ENCODE measurements around the gene KCTD19.

KCTD19 gene

GRCh38 chr16:67245186-67245585, 81.4 kb downstream of the KCTD19 start:
- no peak overlapping the region for H3K4me3 ChIP-seq
- in situ Hi-C loops (cut with MboI; ENCODE audit: low sequenced_read_pairs), result no loop called here
- peaks cover 13% of the 10 kb centered on the region for H3K4me1 ChIP-seq
- H3K27me3 ChIP-seq (ENCODE audit: low read depth), result peaks cover 23% of the 10 kb centered on the region
- 0 out of 2 replicates have a peak, but pooled peaks cover 3% of the 10 kb centered on the region for H3K36me3 ChIP-seq (replicated peaks)
- no peaks in the 10 kb centered on the region for H3K9me3 ChIP-seq
- no peak for DNase-seq (ENCODE audit: low spot score in 2 of 2)

GRCh38 chr16:67244387-67245185, 82.0 kb downstream of the KCTD19 start:
- Histone ChIP-seq H3K4me1 (peaks cover 13% of the 10 kb centered on the region), H3K9me3 (no peaks in the 10 kb centered on the region), H3K36me3 (replicated peaks) (0 out of 2 replicates have a peak, but pooled peaks cover 3% of the 10 kb centered on the region), H3K4me3 (no peak overlapping the region), H3K27me3 (ENCODE audit: low read depth) (peaks cover 17% of the 10 kb centered on the region)
- in situ Hi-C loops (cut with MboI; ENCODE audit: low sequenced_read_pairs), result no loop called here
- DNase-seq (ENCODE audit: low spot score in 2 of 2), result no peak

- peaks cover 8% of the 10 kb centered on the region for H3K27me3 ChIP-seq (ENCODE audit: low read depth)
- no peak overlapping the region for H3K4me3 ChIP-seq
- H3K36me3 ChIP-seq (replicated peaks), result peaks cover 3% of the 10 kb centered on the region; the same call in 1 of the 2 replicates
- in situ Hi-C loops (cut with MboI; ENCODE audit: low sequenced_read_pairs), result no loop called here
- no peak for DNase-seq (ENCODE audit: low spot score in 2 of 2)
- peaks cover 13% of the 10 kb centered on the region for H3K4me1 ChIP-seq
- no peaks in the 10 kb centered on the region for H3K9me3 ChIP-seq
These were observed 83.1 kb downstream of the KCTD19 start for GRCh38 chr16:67243481-67243880.

GRCh38 chr16:67242138-67242730, 84.3 kb downstream of the KCTD19 start:
- in situ Hi-C loops (cut with MboI; ENCODE audit: low sequenced_read_pairs), result no loop called here
- Histone ChIP-seq H3K4me3 (no peak overlapping the region), H3K4me1 (peaks cover 10% of the 10 kb centered on the region; the same call in 1 of the 2 replicates), H3K9me3 (no peaks in the 10 kb centered on the region), H3K27me3 (ENCODE audit: low read depth) (no peaks in the 10 kb centered on the region), H3K36me3 (replicated peaks) (peaks cover 11% of the 10 kb centered on the region)
- DNase-seq (ENCODE audit: low spot score in 2 of 2), result no peak

- in situ Hi-C loops (cut with MboI; ENCODE audit: low sequenced_read_pairs), result no loop called here
- Histone ChIP-seq H3K27me3 (ENCODE audit: low read depth) (no peaks in the 10 kb centered on the region), H3K4me3 (no peak overlapping the region), H3K9me3 (no peaks in the 10 kb centered on the region), H3K4me1 (peaks cover 10% of the 10 kb centered on the region; the same call in 1 of the 2 replicates), H3K36me3 (replicated peaks) (peaks cover 15% of the 10 kb centered on the region)
- DNase-seq (ENCODE audit: low spot score in 2 of 2), result no peak
These were observed 85.3 kb downstream of the KCTD19 start for GRCh38 chr16:67241008-67241900.

GRCh38 chr16:67240506-67240905, 86.0 kb downstream of the KCTD19 start:
- Histone ChIP-seq H3K36me3 (replicated peaks) (peaks cover 21% of the 10 kb centered on the region), H3K4me3 (no peak overlapping the region), H3K27me3 (ENCODE audit: low read depth) (no peaks in the 10 kb centered on the region), H3K4me1 (peaks cover 6% of the 10 kb centered on the region; the same call in 1 of the 2 replicates), H3K9me3 (no peaks in the 10 kb centered on the region)
- in situ Hi-C loops (cut with MboI; ENCODE audit: low sequenced_read_pairs), result no loop called here
- no peak for DNase-seq (ENCODE audit: low spot score in 2 of 2)
